ENCODE data around the gene CYP26C1.

The CYP26C1 gene

DNA sequence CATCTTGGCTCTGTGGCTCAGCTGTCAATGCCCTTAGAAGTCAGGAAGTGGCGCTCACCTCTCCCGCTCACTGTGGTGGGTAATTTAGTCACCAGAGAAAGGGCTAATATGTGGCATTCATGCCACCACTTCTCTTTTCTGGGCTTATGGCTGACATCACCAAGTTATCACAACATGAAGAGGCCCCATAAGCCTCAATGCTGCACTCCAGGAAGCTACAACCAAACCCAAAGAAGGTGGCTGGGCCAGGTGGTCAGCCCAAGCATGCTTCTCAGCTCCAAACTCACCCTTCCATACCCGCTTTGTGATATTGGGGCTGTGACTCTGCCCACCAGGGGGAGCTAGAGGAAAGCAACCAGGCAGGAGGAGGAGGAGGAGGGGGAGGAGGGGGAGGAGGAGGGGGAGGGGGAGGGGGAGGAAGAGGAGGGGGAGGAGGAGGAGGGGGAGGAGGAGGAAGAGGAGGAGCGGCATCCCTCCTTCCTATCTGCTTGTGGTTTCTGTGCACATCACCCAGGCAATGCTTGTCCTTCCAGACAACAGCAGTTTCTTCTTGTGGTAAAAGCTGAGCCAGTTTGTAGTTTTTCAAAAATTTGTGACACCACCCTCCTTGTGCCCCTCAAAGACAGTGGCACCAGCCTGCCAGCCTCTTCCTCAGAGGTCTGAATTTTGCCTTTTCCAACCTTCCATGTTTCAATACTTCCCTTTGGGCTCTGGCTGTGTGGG lies 55.2 kb downstream of the CYP26C1 start:
- DNase-seq (ENCODE audit: low spot score): peak; percentile 29

All from SW480 (cell line).